Activated CD8-positive, alpha-beta T cell treated with anti-CD3 and anti-CD28 coated beads, Interleukin-2, amount 10 ng/mL, durations not matched to agents 7 days and 5 days (primary cell): ENCODE measurements around the gene PTMA. TPM values are rescaled to one million over a fixed set of nuclear protein-coding genes. Genes with fewer than 3 reads are reported as not detected.

Experiments used
- ATAC-seq: fragments of 150-1000 bp; cut with Tn5 transposase; one replicate; pipeline ENCODE4 v1.10.0; 2021; ENCODE audit warnings: moderate library complexity
- CTCF ChIA-PET: fragments of 350-600 bp; sonication (Branson Sonifier 250); formaldehyde crosslinking; loops from one replicate; lab custom pipeline; 2021; ENCODE audit warnings: antibody characterized with exemption; lab: Charles Lee
- POLR2A ChIA-PET: fragments of 350-600 bp; sonication (Branson Sonifier 250); formaldehyde crosslinking; loops from one replicate; lab custom pipeline; 2021; ENCODE audit warnings: antibody characterized with exemption; lab: Charles Lee
- DNase-seq: peaks from one replicate; pipeline ENCODE4 v3.0.0-alpha.2; 2020
- H3K27ac Mint-ChIP-seq: one replicate; pipeline ENCODE4 v1.8.0; 2021; ENCODE audit warnings: mild to moderate bottlenecking, mixed read lengths
- H3K27me3 Mint-ChIP-seq: one replicate; pipeline ENCODE4 v1.8.0; 2021; ENCODE audit warnings: low read depth, mixed read lengths
- H3K36me3 Mint-ChIP-seq: one replicate; pipeline ENCODE4 v1.8.0; 2021; ENCODE audit warnings: low read depth, mixed read lengths
- H3K4me1 Mint-ChIP-seq: one replicate; pipeline ENCODE4 v1.8.0; 2021; ENCODE audit warnings: low read depth, mixed read lengths
- H3K4me3 Mint-ChIP-seq: one replicate; pipeline ENCODE4 v1.8.0; 2021; ENCODE audit warnings: mild to moderate bottlenecking, mixed read lengths
- H3K9me3 Mint-ChIP-seq: one replicate; pipeline ENCODE4 v1.8.0; 2022; ENCODE audit warnings: mixed read lengths; ENCODE audit not compliant: insufficient read depth
- total RNA-seq, 2 experiments: library from RNA; stranded (reverse); gene quantifications; one replicate each; pipeline ENCODE4 v1.2.3, GENCODE V29; 2021

Gene PTMA
- total RNA-seq, 2 experiments from 2014 or later, result 1,769 to 1,842 TPM

DNA sequence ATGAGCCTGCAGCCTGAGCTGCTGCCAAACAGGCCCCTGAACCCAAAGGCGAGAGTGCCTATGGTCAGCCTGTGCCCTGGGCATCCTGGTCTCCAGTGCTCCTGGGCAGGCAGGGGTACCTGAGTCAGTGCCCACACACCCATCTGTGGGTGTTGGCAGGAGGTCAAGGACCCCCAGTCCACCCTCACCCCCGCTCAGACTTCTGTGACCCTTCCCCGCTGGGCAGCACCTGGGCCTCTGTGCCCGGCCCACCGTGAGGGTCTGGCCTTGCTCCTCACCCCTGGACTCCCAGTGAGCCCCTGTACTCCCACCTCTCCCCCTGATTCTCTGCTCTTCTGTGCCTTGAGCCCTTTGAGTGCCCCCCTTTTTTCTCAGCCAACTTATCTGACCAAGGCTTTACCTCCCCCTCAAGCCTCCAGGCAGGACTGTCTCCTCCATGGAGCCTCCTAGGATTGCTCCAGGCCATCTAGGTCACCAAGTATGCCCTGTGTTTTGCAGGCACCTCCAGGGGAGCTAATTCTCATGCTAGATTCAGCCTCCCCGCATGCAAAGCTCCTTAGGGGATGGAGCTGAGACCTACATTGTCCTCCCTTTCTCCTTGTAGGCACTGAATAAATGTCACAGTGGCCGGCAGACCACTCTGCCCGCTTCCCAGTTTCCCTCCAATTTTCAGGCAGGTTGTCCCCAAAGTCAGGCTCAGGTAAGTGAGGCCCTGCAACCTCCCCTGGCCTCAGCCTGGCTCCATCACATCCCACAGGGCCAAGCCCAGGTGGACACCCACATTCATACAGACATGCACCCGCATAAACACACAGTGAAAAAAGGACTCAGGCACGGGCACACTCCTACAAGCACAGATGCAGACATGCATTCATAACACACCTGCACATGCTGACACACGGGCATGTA lies 21.9 kb upstream of the PTMA start:
- Mint-ChIP-seq H3K27ac (peak overlapping the region; percentile 6), H3K4me1 (peaks cover 17% of the 10 kb centered on the region), H3K27me3 (peaks cover 10% of the 10 kb centered on the region), H3K9me3 (no peaks in the 10 kb centered on the region), H3K36me3 (no peaks in the 10 kb centered on the region), H3K4me3 (no peak overlapping the region)
- ATAC-seq (no peak), DNase-seq (no peak)
- POLR2A ChIA-PET, result interaction anchor here (1.0 to 1.7 kb wide), 3 partner anchors 22 to 28 kb away, joined by 3 to 8 read pairs (median 4); partner anchors contain the start of gene PTMA
- CTCF ChIA-PET, result interaction anchor here (0.6 to 27.4 kb wide), 10 partner anchors 11 to 104 kb away, joined by 3 to 648 read pairs (median 6); partner anchors contain the start of gene PTMA

- CTCF ChIA-PET, result interaction anchor here (0.6 to 27.4 kb wide), 11 partner anchors 10 to 105 kb away, joined by 3 to 648 read pairs (median 5); partner anchors contain the start of gene PTMA
- no peaks in the 10 kb centered on the region for H3K9me3 Mint-ChIP-seq
Observed at GRCh38 chr2:231687133-231687852, 21.0 kb upstream of the PTMA start.

DNA sequence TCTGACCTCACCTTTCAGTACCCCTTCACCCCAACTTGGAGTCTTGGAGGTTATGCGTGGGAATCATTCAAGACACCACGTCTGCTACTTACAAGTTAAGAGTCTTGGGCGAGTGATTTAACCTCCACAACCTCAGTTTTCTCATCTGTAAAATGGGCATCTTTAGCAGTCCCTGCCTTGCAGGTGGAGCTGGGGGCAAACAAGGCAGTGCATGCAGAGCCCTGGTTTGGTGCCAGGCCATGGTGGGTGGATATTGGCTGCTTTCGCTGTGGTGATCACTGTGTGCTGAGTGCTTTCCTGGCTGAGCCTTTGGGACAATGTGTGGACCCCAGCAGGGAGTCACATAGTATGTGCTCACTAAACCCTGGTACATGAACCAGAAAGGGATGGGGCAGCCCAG lies 20.4 kb upstream of the PTMA start:
- H3K9me3 Mint-ChIP-seq, result no peaks in the 10 kb centered on the region
- ChIA-PET POLR2A (interaction anchor here (1.4 to 1.7 kb wide), 3 partner anchors 20 to 75 kb away, joined by 3 to 8 read pairs (median 4); partner anchors contain the start of gene PTMA), CTCF (interaction anchor here (1.1 to 27.4 kb wide), 6 partner anchors 9 to 74 kb away, joined by 3 to 648 read pairs (median 10); partner anchors contain the start of gene PTMA)
- no peak overlapping the region for H3K4me3 Mint-ChIP-seq
- no peak for DNase-seq
- H3K36me3 Mint-ChIP-seq, result no peaks in the 10 kb centered on the region
- H3K27me3 Mint-ChIP-seq, result peaks cover 3% of the 10 kb centered on the region
- ATAC-seq, result no peak
- H3K27ac Mint-ChIP-seq, result no peak overlapping the region
- peaks cover 12% of the 10 kb centered on the region for H3K4me1 Mint-ChIP-seq

More at GRCh38 chr2:231687133-231687852, 21.0 kb upstream of the PTMA start:
- H3K4me1 Mint-ChIP-seq, result peaks cover 15% of the 10 kb centered on the region
- DNase-seq (peak; percentile 72), ATAC-seq (peak; percentile 92)
- H3K27me3 Mint-ChIP-seq, result peaks cover 6% of the 10 kb centered on the region
- POLR2A ChIA-PET, result interaction anchor here (1.4 to 1.7 kb wide), 3 partner anchors 21 to 74 kb away, joined by 3 to 8 read pairs (median 4); partner anchors contain the start of gene PTMA
- no peak overlapping the region for H3K27ac Mint-ChIP-seq
- H3K36me3 Mint-ChIP-seq, result no peaks in the 10 kb centered on the region
- H3K4me3 Mint-ChIP-seq, result no peak overlapping the region

DNA sequence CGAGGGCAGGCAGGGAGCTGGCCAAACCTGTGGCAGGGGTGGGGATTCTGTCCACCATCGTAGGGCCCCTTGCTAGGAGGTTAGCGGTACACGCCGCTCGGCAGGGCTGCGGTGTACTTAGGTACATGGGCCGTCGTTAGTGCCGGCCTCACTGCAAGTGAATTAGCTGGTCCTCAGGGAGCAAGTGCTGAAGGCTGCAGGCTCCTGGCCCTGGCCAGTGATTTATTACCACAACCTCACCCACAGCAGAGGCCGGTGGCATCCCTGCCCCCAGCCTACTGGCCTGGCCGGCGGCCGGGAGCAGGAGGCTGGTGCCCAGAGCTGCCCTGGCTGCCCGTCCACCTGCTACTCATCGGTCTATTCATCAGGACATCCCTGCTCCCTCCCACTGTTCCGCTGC lies 19.6 kb upstream of the PTMA start:
- DNase-seq (no peak), ATAC-seq (no peak)
- ChIA-PET POLR2A (interaction anchor here (1.3 kb wide), 1 partner anchor 18 kb away, joined by 4 read pairs; no protein-coding TSS in a partner anchor), CTCF (interaction anchor here (2.1 to 27.4 kb wide), 3 partner anchors 13 to 27 kb away, joined by 16 to 648 read pairs (median 156); partner anchors contain the start of gene PTMA)
- Mint-ChIP-seq H3K27me3 (peaks cover 3% of the 10 kb centered on the region), H3K4me1 (peaks cover 12% of the 10 kb centered on the region), H3K4me3 (no peak overlapping the region), H3K36me3 (no peaks in the 10 kb centered on the region), H3K9me3 (no peaks in the 10 kb centered on the region), H3K27ac (no peak overlapping the region)

DNA sequence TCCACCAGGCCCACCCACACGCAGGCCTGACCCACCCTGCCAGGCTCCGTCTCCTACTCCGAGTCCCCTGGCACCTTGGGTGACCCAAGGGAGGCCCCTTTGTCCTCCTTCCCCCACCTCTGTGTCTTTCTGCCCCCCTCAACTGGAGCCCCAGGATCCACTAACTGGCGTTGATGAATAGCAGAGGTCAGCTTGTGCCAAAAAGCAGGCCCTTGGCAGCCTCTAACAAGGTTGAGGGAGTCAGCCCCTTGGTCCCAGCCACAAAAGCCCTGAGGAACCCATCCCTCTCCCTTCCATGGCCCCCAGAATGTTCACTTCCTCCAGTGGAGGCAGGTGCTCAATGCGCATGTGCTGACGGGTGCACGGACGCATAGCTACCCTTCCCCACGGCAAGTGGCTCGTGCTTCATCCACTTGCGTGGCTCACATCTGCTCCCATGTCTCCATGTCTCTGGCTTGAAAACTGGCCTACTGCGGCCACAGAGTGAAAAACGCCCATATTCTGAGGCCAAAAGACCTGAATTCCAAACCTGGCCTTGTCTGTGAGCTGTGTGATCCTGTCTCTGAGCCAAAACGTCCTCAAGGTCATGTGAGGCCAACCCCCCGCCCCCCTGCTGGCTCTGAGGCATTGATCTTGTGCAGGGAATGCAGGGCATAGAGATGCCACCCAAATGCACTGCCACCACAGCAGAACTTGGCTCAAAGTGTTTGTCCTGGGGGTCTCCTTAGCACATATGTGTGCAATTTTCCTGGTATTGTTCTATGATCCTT lies 19.0 kb upstream of the PTMA start:
- Mint-ChIP-seq H3K36me3 (no peaks in the 10 kb centered on the region), H3K27me3 (no peaks in the 10 kb centered on the region), H3K4me1 (peaks cover 12% of the 10 kb centered on the region), H3K27ac (no peak overlapping the region), H3K4me3 (no peak overlapping the region), H3K9me3 (no peaks in the 10 kb centered on the region)
- POLR2A ChIA-PET, result interaction anchor here (1.3 kb wide), 1 partner anchor 18 kb away, joined by 4 read pairs; no protein-coding TSS in a partner anchor
- CTCF ChIA-PET, result interaction anchor here (14.2 to 27.4 kb wide), 2 partner anchors 14 to 26 kb away, joined by 156 to 648 read pairs; no protein-coding TSS in a partner anchor
- ATAC-seq, result no peak
- DNase-seq, result no peak

DNA sequence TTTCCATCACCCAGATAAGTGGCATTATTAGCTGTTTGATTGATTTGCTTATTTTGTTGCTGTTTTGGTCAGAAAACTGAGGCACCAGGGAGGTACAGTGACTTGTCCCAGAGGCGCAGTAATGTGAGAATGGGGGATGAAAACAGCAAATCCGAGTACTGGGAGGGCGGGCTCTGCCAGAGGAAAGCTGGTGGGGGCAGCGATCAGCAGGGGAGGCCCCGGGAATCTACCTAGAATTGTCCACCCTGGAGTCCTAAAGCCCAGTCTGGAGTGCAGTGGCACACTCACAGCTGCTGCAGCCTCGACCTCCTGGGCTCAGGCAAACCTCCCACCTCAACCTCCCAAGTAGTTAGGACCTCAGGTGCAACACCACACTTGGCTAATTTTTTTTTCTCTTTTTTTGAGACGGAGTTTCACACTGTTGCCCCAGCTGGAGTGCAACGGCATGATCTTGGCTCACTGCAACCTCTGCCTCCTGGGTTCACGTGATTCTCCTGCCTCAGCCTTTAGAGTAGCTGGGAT lies 17.0 kb upstream of the PTMA start:
- Mint-ChIP-seq H3K27me3 (no peaks in the 10 kb centered on the region), H3K9me3 (no peaks in the 10 kb centered on the region), H3K27ac (no peak overlapping the region), H3K36me3 (no peaks in the 10 kb centered on the region), H3K4me3 (no peak overlapping the region), H3K4me1 (peaks cover 12% of the 10 kb centered on the region)
- DNase-seq (no peak), ATAC-seq (no peak)
- ChIA-PET POLR2A (no interaction called here), CTCF (interaction anchor here (2.1 to 27.4 kb wide), 3 partner anchors 16 to 24 kb away, joined by 9 to 648 read pairs (median 156); no protein-coding TSS in a partner anchor)

GRCh38 chr2:231692847-231693246 lies 15.5 kb upstream of the PTMA start:
- CTCF ChIA-PET, result interaction anchor here (2.1 to 27.4 kb wide), 3 partner anchors 14 to 23 kb away, joined by 9 to 648 read pairs (median 156); no protein-coding TSS in a partner anchor
- Mint-ChIP-seq H3K27ac (no peak overlapping the region), H3K36me3 (no peaks in the 10 kb centered on the region), H3K27me3 (no peaks in the 10 kb centered on the region), H3K4me1 (peaks cover 3% of the 10 kb centered on the region), H3K4me3 (no peak overlapping the region), H3K9me3 (no peaks in the 10 kb centered on the region)
- ATAC-seq (peak; percentile 21), DNase-seq (no peak)
- POLR2A ChIA-PET, result no interaction called here

- Mint-ChIP-seq H3K4me3 (no peak overlapping the region), H3K36me3 (no peaks in the 10 kb centered on the region), H3K27me3 (no peaks in the 10 kb centered on the region), H3K4me1 (no peaks in the 10 kb centered on the region), H3K9me3 (no peaks in the 10 kb centered on the region), H3K27ac (no peak overlapping the region)
- ChIA-PET CTCF (interaction anchor here (1.9 to 27.4 kb wide), 3 partner anchors 13 to 22 kb away, joined by 9 to 648 read pairs (median 156); no protein-coding TSS in a partner anchor), POLR2A (interaction anchor here (0.8 kb wide), 1 partner anchor 14 kb away, joined by 5 read pairs; the partner anchor contains the start of gene PTMA)
- no peak for DNase-seq
- ATAC-seq, result no peak
Observed at GRCh38 chr2:231693956-231694355, 14.4 kb upstream of the PTMA start.

GRCh38 chr2:231696004-231696367 lies 12.3 kb upstream of the PTMA start:
- H3K4me1 Mint-ChIP-seq, result no peaks in the 10 kb centered on the region
- no peak for ATAC-seq
- DNase-seq, result no peak
- POLR2A ChIA-PET, result no interaction called here
- H3K9me3 Mint-ChIP-seq, result no peaks in the 10 kb centered on the region
- no peaks in the 10 kb centered on the region for H3K27me3 Mint-ChIP-seq
- CTCF ChIA-PET, result interaction anchor here (1.7 to 27.4 kb wide), 4 partner anchors 11 to 21 kb away, joined by 8 to 648 read pairs (median 82); no protein-coding TSS in a partner anchor
- H3K4me3 Mint-ChIP-seq, result no peak overlapping the region
- H3K36me3 Mint-ChIP-seq, result no peaks in the 10 kb centered on the region
- no peak overlapping the region for H3K27ac Mint-ChIP-seq

DNA sequence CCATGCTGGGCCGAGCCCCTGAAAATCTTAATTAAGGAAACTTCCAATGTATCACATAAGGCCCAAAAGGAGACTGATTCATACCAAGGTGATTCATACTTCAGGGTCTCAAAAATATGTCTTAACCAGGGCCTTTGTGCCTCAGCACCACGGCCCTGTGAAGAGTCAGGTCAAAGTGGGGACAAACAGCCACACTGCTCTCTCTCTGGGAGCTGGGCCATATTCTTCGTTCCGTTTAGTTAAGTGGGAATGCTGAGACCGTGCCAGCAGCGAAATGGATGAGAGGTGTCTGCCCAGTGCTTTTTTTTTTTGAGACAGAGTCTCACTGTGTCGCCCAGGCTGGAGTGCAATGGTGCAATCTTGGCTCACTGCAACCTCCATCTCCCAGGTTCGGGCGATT lies 9.3 kb upstream of the PTMA start:
- no peaks in the 10 kb centered on the region for H3K36me3 Mint-ChIP-seq
- DNase-seq, result no peak
- ChIA-PET POLR2A (interaction anchor here (1.2 kb wide), 1 partner anchor 11 kb away, joined by 5 read pairs; no protein-coding TSS in a partner anchor), CTCF (interaction anchor here (1.7 to 9.7 kb wide), 3 partner anchors 12 to 22 kb away, joined by 8 to 139 read pairs (median 80); no protein-coding TSS in a partner anchor)
- no peak overlapping the region for H3K27ac Mint-ChIP-seq
- H3K4me1 Mint-ChIP-seq, result peaks cover under 1% of the 10 kb centered on the region
- no peak overlapping the region for H3K4me3 Mint-ChIP-seq
- ATAC-seq, result no peak
- no peaks in the 10 kb centered on the region for H3K9me3 Mint-ChIP-seq
- H3K27me3 Mint-ChIP-seq, result no peaks in the 10 kb centered on the region
